CD8-positive, alpha-beta memory T cell (primary cell): ENCODE measurements around the gene GMPPA. TPM values are rescaled to one million over a fixed set of nuclear protein-coding genes. Genes with fewer than 3 reads are reported as not detected.

Experiments
- CTCF ChIA-PET: fragments of 350-600 bp; sonication (Branson Sonifier 250); formaldehyde crosslinking; loops from one replicate; lab custom pipeline; 2021; ENCODE audit warnings: antibody characterized with exemption; lab: Charles Lee
- POLR2A ChIA-PET: fragments of 350-600 bp; sonication (Branson Sonifier 250); formaldehyde crosslinking; loops from one replicate; lab custom pipeline; 2021; ENCODE audit warnings: antibody characterized with exemption; lab: Charles Lee
- DNase-seq, 5 donors: peaks; one replicate each; pipeline versions ENCODE4 v3.0.0 to v3.0.0-alpha.2; 2020 to 2022; ENCODE audit warnings: mixed read lengths in 1 of 5
- H3K27ac ChIP-seq: one replicate; pipeline ENCODE4 v1.7.0; 2013; ENCODE audit warnings: low read depth, mild to moderate bottlenecking, low read length, moderate library complexity
- H3K27me3 ChIP-seq: 2 replicates; pipeline ENCODE4 v1.7.0; 2013; ENCODE audit warnings: low read length, mild to moderate bottlenecking; ENCODE audit not compliant: insufficient read depth, poor library complexity, severe bottlenecking
- H3K36me3 ChIP-seq: 2 replicates; pipeline ENCODE4 v1.7.0; 2013; ENCODE audit warnings: mild to moderate bottlenecking, low read length, moderate library complexity; ENCODE audit not compliant: insufficient read depth
- H3K4me1 ChIP-seq: 2 replicates; pipeline ENCODE4 v1.7.0; 2013; ENCODE audit warnings: mild to moderate bottlenecking, low read length, moderate library complexity; ENCODE audit not compliant: insufficient read depth
- H3K4me3 ChIP-seq: 2 replicates; pipeline ENCODE4 v1.7.0; 2013; ENCODE audit warnings: mild to moderate bottlenecking, low read length
- H3K9me3 ChIP-seq: 2 replicates; pipeline ENCODE4 v1.7.0; 2013; ENCODE audit warnings: mild to moderate bottlenecking, low read length
- H3K27ac Mint-ChIP-seq, 8 donors: one replicate each; pipeline ENCODE4 v1.8.0; 2020 to 2021; ENCODE audit warnings: mixed read lengths in 8 of 8, mild to moderate bottlenecking in 6 of 8, inconsistent platforms in 3 of 8, moderate library complexity in 3 of 8
- H3K27me3 Mint-ChIP-seq, 2 donors: one replicate each; pipeline ENCODE4 v1.8.0; 2020 to 2021; ENCODE audit warnings: mixed read lengths in 2 of 2, mild to moderate bottlenecking in 1 of 2, moderate library complexity in 1 of 2
- H3K36me3 Mint-ChIP-seq, 3 donors: one replicate each; pipeline ENCODE4 v1.8.0; 2020 to 2021; ENCODE audit warnings: mixed read lengths in 3 of 3, inconsistent platforms in 1 of 3, mild to moderate bottlenecking in 1 of 3
- H3K4me1 Mint-ChIP-seq, 3 donors: one replicate each; pipeline ENCODE4 v1.8.0; 2020 to 2021; ENCODE audit warnings: mixed read lengths in 3 of 3, inconsistent platforms in 1 of 3, mild to moderate bottlenecking in 1 of 3
- H3K4me3 Mint-ChIP-seq, 7 donors: one replicate each; pipeline ENCODE4 v1.8.0; 2020 to 2021; ENCODE audit warnings: mixed read lengths in 7 of 7, mild to moderate bottlenecking in 6 of 7, moderate library complexity in 4 of 7, inconsistent platforms in 2 of 7
- H3K9me3 Mint-ChIP-seq, 5 donors: one replicate each; pipeline ENCODE4 v1.8.0; 2020 to 2022; ENCODE audit warnings: mixed read lengths in 5 of 5, mild to moderate bottlenecking in 3 of 5, moderate library complexity in 2 of 5, inconsistent platforms in 1 of 5
- polyA plus RNA-seq: library from polyadenylated mRNA; unstranded; fragments of 300-500 nt; fragmentation: Illumina TruSeq; gene quantifications from one replicate; pipeline ENCODE4 v1.2.3, GENCODE V29; 2021
- total RNA-seq, 2 experiments: library from RNA; stranded (reverse); gene quantifications; one replicate each; pipeline ENCODE4 v1.2.3, GENCODE V29; 2021

Gene GMPPA
- total and polyA plus RNA-seq, 3 experiments from 2014 or later = 32.5 to 37.1 (median 36.9) TPM

- ChIA-PET CTCF (interaction anchor here (6.3 kb wide), 1 partner anchor 14 kb away, joined by 34 read pairs; the partner anchor contains the start of genes CHPF and TMEM198), POLR2A (no interaction called here)
- H3K9me3 Mint-ChIP-seq = no peaks in the 10 kb centered on the region
- Histone ChIP-seq H3K27me3 (peaks cover 24% of the 10 kb centered on the region), H3K27ac (no peak overlapping the region), H3K4me1 (peaks cover 7% of the 10 kb centered on the region), H3K9me3 (no peaks in the 10 kb centered on the region), H3K36me3 (no peaks in the 10 kb centered on the region), H3K4me3 (no peak overlapping the region)
- H3K27ac Mint-ChIP-seq = no peak overlapping the region
- H3K4me1 Mint-ChIP-seq = peaks cover 0 to 12% (median 7%) of the 10 kb centered on the region in 3 donors
- H3K4me3 Mint-ChIP-seq = peak overlapping the region in 1 of 7 donors; percentile 48
- no peak for DNase-seq
- peaks cover 24 to 58% of the 10 kb centered on the region in 2 donors for H3K27me3 Mint-ChIP-seq
- no peaks in the 10 kb centered on the region for H3K36me3 Mint-ChIP-seq
Measured at GRCh38 chr2:219556413-219556812, 57.7 kb downstream of the GMPPA start.

Other genes starting within 250 kb of the GMPPA start
- gene TUBA4B, start 245.6 kb upstream of the GMPPA start, total RNA-seq = not detected
- not detected for gene TUBA4B, start 245.6 kb upstream of the GMPPA start, polyA plus RNA-seq
- 100 to 1,000 TPM; 175 to 178 TPM for gene TUBA4A, start 245.0 kb upstream of the GMPPA start, total RNA-seq
- gene TUBA4A, start 245.0 kb upstream of the GMPPA start, polyA plus RNA-seq = 234 TPM
- gene DNAJB2, start 219.5 kb upstream of the GMPPA start, total RNA-seq = 10 to 100 TPM; 48.5 to 56.4 TPM
- 5.9 TPM for gene DNAJB2, start 219.5 kb upstream of the GMPPA start, polyA plus RNA-seq
- under 1 TPM in 1 of 2 experiments, not detected in 1; 0.11 TPM for gene PTPRN, start 189.5 kb upstream of the GMPPA start, total RNA-seq
- not detected for gene PTPRN, start 189.5 kb upstream of the GMPPA start, polyA plus RNA-seq
- gene RESP18, start 166.1 kb upstream of the GMPPA start, total RNA-seq = not detected
- not detected for gene RESP18, start 166.1 kb upstream of the GMPPA start, polyA plus RNA-seq
- 100 to 1,000 TPM; 112 to 116 TPM for gene DNPEP, start 111.0 kb upstream of the GMPPA start, total RNA-seq
- 69.1 TPM for gene DNPEP, start 111.0 kb upstream of the GMPPA start, polyA plus RNA-seq
- not detected for gene DES, start 80.5 kb upstream of the GMPPA start, total RNA-seq
- not detected for gene DES, start 80.5 kb upstream of the GMPPA start, polyA plus RNA-seq
- 1 to 10 TPM in 1 of 2 experiments, under 1 TPM in 1; 0.94 to 1.0 TPM for gene SPEG, start 64.0 kb upstream of the GMPPA start, total RNA-seq
- gene SPEG, start 64.0 kb upstream of the GMPPA start, polyA plus RNA-seq = 0.48 TPM
- not detected for gene ASIC4, start 15.6 kb downstream of the GMPPA start, total RNA-seq
- gene ASIC4, start 15.6 kb downstream of the GMPPA start, polyA plus RNA-seq = not detected
- 10 to 100 TPM; 32.9 to 36.5 TPM for gene CHPF, start 44.9 kb downstream of the GMPPA start, total RNA-seq
- gene CHPF, start 44.9 kb downstream of the GMPPA start, polyA plus RNA-seq = 8.7 TPM
- gene TMEM198, start 45.1 kb downstream of the GMPPA start, total RNA-seq = 1 to 10 TPM; 5.2 to 6.0 TPM
- gene TMEM198, start 45.1 kb downstream of the GMPPA start, polyA plus RNA-seq = not detected
- gene OBSL1, start 72.6 kb downstream of the GMPPA start, total RNA-seq = under 1 TPM; 0.48 to 0.69 TPM
- gene OBSL1, start 72.6 kb downstream of the GMPPA start, polyA plus RNA-seq = not detected
- not detected for gene INHA, start 73.4 kb downstream of the GMPPA start, total RNA-seq
- not detected for gene INHA, start 73.4 kb downstream of the GMPPA start, polyA plus RNA-seq
- gene STK11IP, start 99.0 kb downstream of the GMPPA start, total RNA-seq = 10 to 100 TPM; 26.2 to 32.2 TPM
- 12.6 TPM for gene STK11IP, start 99.0 kb downstream of the GMPPA start, polyA plus RNA-seq
- gene SLC4A3, start 128.7 kb downstream of the GMPPA start, total RNA-seq = under 1 TPM in 1 of 2 experiments, not detected in 1; 0.13 TPM
- not detected for gene SLC4A3, start 128.7 kb downstream of the GMPPA start, polyA plus RNA-seq